ENCODE results near the gene GSK3A.

GRCh38 chr19:42278452-42279154, 36.2 kb upstream of the GSK3A start:
- TF ChIP-seq, protein P1, sequence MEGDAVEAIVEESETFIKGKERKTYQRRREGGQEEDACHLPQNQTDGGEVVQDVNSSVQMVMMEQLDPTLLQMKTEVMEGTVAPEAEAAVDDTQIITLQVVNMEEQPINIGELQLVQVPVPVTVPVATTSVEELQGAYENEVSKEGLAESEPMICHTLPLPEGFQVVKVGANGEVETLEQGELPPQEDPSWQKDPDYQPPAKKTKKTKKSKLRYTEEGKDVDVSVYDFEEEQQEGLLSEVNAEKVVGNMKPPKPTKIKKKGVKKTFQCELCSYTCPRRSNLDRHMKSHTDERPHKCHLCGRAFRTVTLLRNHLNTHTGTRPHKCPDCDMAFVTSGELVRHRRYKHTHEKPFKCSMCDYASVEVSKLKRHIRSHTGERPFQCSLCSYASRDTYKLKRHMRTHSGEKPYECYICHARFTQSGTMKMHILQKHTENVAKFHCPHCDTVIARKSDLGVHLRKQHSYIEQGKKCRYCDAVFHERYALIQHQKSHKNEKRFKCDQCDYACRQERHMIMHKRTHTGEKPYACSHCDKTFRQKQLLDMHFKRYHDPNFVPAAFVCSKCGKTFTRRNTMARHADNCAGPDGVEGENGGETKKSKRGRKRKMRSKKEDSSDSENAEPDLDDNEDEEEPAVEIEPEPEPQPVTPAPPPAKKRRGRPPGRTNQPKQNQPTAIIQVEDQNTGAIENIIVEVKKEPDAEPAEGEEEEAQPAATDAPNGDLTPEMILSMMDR (IDR thresholded peaks at IDR 0.05; ENCODE audit: insufficient read depth, low read depth, low read length) = no peak
- no peak for TF ChIP-seq EZH2 (IDR thresholded peaks at IDR 0.05; ENCODE audit: insufficient read depth, low read length)
